Fibroblast of pulmonary artery (primary cell): ENCODE data around the gene COL4A2.

Experiments
- DNase-seq: peaks from one replicate; pipeline ENCODE4 v3.0.0-alpha.2; 2010; ENCODE audit warnings: low read depth
- H3K4me3 ChIP-seq: replicated peaks from 2 replicates; pipeline ENCODE4 v1.5.1; 2011; ENCODE audit warnings: low read depth, mild to moderate bottlenecking, control low read depth, low read length, moderate library complexity
- TF ChIP-seq, protein P1 (sequence below): IDR thresholded peaks from 2 replicates; pipeline ENCODE4 v1.5.1; 2011; ENCODE audit warnings: mild to moderate bottlenecking, control low read depth, low read length, inconsistent platforms; ENCODE audit errors: missing control alignments

COL4A2 gene

DNA sequence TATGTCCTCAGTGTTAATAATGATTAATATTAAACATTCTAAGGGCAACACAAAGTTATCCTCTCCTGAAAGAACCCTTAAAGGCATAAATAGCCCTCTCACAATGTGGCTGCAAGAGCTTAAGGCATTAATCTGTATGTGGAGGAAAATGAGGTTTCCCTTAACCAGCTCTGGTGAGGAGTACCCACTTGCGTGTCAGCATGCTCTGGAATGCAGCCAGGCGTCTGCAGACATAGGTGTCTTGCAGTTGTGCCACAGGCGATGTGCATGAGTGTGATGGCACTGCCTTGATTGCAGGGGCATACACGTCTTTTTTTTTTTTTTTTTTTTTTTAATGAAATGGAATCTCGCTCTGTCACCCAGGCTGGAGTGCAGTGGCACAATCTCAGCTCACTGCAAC lies 162.5 kb downstream of the COL4A2 start:
- TF ChIP-seq, protein P1, sequence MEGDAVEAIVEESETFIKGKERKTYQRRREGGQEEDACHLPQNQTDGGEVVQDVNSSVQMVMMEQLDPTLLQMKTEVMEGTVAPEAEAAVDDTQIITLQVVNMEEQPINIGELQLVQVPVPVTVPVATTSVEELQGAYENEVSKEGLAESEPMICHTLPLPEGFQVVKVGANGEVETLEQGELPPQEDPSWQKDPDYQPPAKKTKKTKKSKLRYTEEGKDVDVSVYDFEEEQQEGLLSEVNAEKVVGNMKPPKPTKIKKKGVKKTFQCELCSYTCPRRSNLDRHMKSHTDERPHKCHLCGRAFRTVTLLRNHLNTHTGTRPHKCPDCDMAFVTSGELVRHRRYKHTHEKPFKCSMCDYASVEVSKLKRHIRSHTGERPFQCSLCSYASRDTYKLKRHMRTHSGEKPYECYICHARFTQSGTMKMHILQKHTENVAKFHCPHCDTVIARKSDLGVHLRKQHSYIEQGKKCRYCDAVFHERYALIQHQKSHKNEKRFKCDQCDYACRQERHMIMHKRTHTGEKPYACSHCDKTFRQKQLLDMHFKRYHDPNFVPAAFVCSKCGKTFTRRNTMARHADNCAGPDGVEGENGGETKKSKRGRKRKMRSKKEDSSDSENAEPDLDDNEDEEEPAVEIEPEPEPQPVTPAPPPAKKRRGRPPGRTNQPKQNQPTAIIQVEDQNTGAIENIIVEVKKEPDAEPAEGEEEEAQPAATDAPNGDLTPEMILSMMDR, result no peak
- DNase-seq, result no peak
- H3K4me3 ChIP-seq, result no peak overlapping the region

- no peak for DNase-seq
- no peak overlapping the region for H3K4me3 ChIP-seq
- TF ChIP-seq, protein P1, result no peak
Measured at GRCh38 chr13:110470272-110471009, 163.4 kb downstream of the COL4A2 start.

DNA sequence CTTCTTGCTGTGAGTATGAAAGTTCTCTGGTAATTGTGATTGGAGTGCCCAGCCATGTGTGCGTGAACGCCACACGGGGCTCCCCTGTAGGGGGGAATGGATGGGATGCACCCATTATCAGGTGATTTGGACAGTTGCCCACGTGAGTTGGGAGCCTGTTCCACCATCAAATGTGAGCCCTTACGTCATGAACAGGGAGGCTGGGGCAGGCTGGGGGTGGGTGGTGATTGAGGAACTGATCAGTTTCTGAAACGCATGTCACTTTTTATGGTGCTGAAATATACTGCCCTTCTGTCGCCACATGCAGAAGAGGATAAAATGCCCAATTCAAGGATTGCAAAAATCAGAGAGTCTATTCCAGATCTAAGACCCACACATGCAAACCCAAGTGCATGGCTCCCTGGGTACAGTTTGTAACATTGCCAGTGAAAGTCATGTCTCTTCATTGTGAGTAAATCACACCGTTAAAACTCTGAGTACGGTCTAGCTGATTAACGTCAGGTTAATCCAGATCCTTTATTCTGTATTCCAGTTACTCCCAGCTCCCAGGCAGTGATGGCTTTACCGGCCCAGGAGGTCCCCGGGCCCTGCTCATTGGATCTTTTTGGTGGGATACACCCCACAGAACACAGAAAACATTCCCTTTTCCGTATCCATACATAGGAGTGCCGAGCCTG lies 164.2 kb downstream of the COL4A2 start:
- TF ChIP-seq, protein P1, result no peak
- DNase-seq, result no peak
- H3K4me3 ChIP-seq, result no peak overlapping the region

DNA sequence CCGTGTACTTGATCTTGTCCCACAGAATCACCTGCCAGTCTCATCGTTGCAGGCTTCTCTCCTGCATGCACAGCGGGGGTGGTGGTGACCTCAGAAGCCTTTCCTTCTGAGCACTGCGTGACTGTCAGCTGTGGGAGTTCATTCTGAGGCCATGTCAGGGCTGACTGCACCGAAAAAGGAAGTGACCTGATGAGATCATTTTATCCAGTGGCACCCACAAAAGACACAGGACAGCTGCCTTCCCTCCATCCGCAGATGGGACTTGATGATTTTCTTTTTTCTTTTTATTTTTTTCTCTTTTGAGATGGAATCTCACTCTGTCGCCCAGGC lies 164.7 kb downstream of the COL4A2 start:
- peak; percentile 56 for DNase-seq
- no peak overlapping the region for H3K4me3 ChIP-seq
- TF ChIP-seq, protein P1, result no peak

GRCh38 chr13:110472904-110473563 lies 165.9 kb downstream of the COL4A2 start:
- TF ChIP-seq, protein P1, result no peak
- DNase-seq, result no peak
- no peak overlapping the region for H3K4me3 ChIP-seq

DNA sequence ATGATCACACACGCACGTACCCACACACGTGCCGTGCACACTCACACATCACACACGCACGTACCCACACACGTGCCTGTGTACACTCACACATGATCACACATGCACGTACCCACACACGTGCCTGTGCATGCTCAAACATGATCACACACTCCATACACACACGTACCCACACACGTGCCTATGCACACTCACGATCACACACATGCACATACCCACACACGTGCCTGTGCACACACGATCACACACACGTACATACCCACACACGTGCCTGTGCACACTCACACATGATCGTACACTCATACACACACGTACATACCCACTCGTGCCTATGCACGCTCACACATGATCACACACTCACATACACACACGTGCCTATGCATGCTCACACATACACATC lies 167.6 kb downstream of the COL4A2 start:
- TF ChIP-seq, protein P1, result no peak
- DNase-seq, result no peak
- H3K4me3 ChIP-seq, result no peak overlapping the region

- DNase-seq, result no peak
- H3K4me3 ChIP-seq, result no peak overlapping the region
- TF ChIP-seq, protein P1, result no peak
Measured at GRCh38 chr13:110475117-110475516, 168.0 kb downstream of the COL4A2 start.
